Thyroid gland (tissue), 4 donors: Measurements from ENCODE around the gene IL4. TPM values are rescaled to one million over a fixed set of nuclear protein-coding genes. Genes with fewer than 3 reads are reported as not detected.

ENCODE experiments used
- DNase-seq, 2 donors: peaks; one replicate each; pipeline ENCODE4 v3.0.0-alpha.2; 2019
- H3K27ac ChIP-seq, 3 donors: fragments of 200-600 bp; sonication (generic); 1 replicate in 2 of 3; 2 replicates in 1 of 3; pipeline ENCODE4 v1.5.1; 2016 to 2019; ENCODE audit warnings: mild to moderate bottlenecking in 1 of 3, moderate library complexity in 1 of 3
- H3K27me3 ChIP-seq: fragments of 200-600 bp; sonication (generic); one replicate; pipeline ENCODE4 v1.5.1; 2019
- H3K36me3 ChIP-seq, 2 donors: fragments of 200-600 bp; sonication (generic); one replicate each; pipeline ENCODE4 v1.5.1; 2016 to 2019
- H3K4me1 ChIP-seq, 2 donors: fragments of 200-600 bp; sonication (generic); one replicate each; pipeline ENCODE4 v1.5.1; 2017 to 2019
- H3K4me3 ChIP-seq, 3 donors: fragments of 200-600 bp; sonication (generic); replicated peaks in 1 of 3; 1 replicate in 2 of 3; 2 replicates in 1 of 3; pipeline ENCODE4 v1.5.1; 2016; ENCODE audit warnings: mild to moderate bottlenecking in 1 of 3
- H3K9me3 ChIP-seq: fragments of 200-600 bp; sonication (generic); one replicate; pipeline ENCODE4 v1.5.1; 2017
- POLR2A ChIP-seq, 2 donors: fragments of 450-650 bp; IDR thresholded peaks; one replicate each; pipeline ENCODE4 v1.6.1; 2017; ENCODE audit warnings: antibody characterized with exemption in 2 of 2, mild to moderate bottlenecking in 2 of 2, moderate library complexity in 1 of 2
- WGBS, 2 donors: methylation state at CpG; one replicate each; pipeline ENCODE4 v1.1.5; 2017; 5-methylcytosine and 5-hydroxymethylcytosine counted together
- intact Hi-C: fragments of 100-400 bp; cut with DNase I; formaldehyde crosslinking; loops from one replicate; pipeline ENCODE4 v1.15.1; 2023
- total RNA-seq, 4 donors: library from RNA; depleted of rRNA; stranded (reverse); fragments of >200 nt; gene quantifications; one replicate each; pipeline ENCODE4 v1.2.3, GENCODE V29; 2016
- TF ChIP-seq, protein P1 (sequence below), 6 experiments: fragments of 200-600 bp in 3 of 6; fragments of 450-650 bp in 3 of 6; sonication (generic) in 3 of 6; IDR thresholded peaks; one replicate each; pipeline ENCODE4 v1.5.1; 2016 to 2019; ENCODE audit warnings: antibody characterized with exemption in 6 of 6, mild to moderate bottlenecking in 2 of 6, inconsistent platforms in 1 of 6, moderate library complexity in 1 of 6

Gene IL4
- total RNA-seq, 4 donors from 2014 or later = not detected

DNA sequence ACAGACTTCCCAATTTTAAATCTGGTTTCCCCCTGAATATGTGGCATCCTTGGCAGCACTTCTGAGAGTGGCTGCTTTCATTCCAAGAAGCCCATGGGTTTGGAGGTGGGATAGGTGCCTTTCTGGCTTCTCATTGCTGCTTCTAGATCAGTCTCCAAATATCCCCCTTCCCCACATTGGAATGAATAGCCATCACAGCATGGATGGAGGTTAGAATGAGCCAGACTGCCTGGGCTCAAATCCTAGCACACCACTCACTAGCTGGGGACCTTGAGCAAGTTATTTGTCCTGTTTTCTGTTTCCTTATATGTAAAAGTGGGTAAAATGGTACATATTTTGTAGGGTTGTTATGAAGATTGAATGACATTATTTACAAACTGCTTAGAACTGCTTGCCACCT is 29.6 kb upstream of the IL4 start:
- Histone ChIP-seq H3K27me3 (no peaks in the 10 kb centered on the region), H3K4me1 (no peaks in the 10 kb centered on the region), H3K9me3 (no peaks in the 10 kb centered on the region), H3K27ac (no peak overlapping the region), H3K36me3 (peaks cover 13 to 24% of the 10 kb centered on the region in 2 donors), H3K4me3 (no peak overlapping the region)
- no peak for DNase-seq
- no peak for TF ChIP-seq POLR2A (IDR thresholded peaks at IDR 0.05)
- TF ChIP-seq, protein P1, sequence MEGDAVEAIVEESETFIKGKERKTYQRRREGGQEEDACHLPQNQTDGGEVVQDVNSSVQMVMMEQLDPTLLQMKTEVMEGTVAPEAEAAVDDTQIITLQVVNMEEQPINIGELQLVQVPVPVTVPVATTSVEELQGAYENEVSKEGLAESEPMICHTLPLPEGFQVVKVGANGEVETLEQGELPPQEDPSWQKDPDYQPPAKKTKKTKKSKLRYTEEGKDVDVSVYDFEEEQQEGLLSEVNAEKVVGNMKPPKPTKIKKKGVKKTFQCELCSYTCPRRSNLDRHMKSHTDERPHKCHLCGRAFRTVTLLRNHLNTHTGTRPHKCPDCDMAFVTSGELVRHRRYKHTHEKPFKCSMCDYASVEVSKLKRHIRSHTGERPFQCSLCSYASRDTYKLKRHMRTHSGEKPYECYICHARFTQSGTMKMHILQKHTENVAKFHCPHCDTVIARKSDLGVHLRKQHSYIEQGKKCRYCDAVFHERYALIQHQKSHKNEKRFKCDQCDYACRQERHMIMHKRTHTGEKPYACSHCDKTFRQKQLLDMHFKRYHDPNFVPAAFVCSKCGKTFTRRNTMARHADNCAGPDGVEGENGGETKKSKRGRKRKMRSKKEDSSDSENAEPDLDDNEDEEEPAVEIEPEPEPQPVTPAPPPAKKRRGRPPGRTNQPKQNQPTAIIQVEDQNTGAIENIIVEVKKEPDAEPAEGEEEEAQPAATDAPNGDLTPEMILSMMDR (IDR thresholded peaks at IDR 0.05) = no peak
- intact Hi-C loops = no loop called here

DNA sequence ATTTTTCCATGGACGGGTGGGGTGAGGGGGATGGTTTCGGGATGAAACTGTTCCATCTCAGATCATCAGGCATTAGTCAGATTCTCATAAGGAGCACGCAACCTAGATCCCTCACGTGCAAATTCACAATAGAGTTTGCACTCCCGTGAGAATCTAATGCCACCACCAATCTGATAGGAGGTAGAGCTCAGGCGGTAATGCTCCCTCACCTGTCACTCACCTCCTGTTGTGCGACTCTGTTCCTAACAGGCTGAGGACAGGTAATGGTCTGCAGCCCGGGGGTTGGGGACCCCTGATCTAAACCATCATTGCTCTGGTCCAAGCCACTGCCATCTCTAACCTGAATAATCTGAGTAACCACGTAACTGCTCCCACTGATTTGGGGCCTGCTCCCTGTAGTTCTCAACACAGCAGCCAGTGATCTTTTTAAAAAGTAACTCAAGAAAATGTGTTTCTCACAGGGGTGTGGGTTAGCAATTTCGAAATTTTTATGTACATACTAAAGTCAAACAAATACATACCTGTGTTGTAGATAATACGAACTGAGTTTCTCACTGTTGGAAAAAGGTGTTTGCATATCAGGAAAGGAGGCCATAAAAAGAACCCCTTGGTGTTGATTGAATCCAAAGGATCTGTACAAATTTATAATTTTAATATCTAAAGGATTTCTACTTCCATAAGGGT is 27.1 kb upstream of the IL4 start:
- Histone ChIP-seq H3K27me3 (no peaks in the 10 kb centered on the region), H3K4me3 (no peak overlapping the region), H3K9me3 (no peaks in the 10 kb centered on the region), H3K4me1 (no peaks in the 10 kb centered on the region), H3K36me3 (peaks cover 10 to 12% of the 10 kb centered on the region in 2 donors), H3K27ac (no peak overlapping the region)
- intact Hi-C loops = no loop called here
- no peak for DNase-seq
- TF ChIP-seq, protein P1 (IDR thresholded peaks at IDR 0.05) = no peak
- TF ChIP-seq POLR2A (IDR thresholded peaks at IDR 0.05) = no peak
- WGBS, 2 donors = 89 to 95% methylated on average over 11 of the region's 11 CpGs

DNA sequence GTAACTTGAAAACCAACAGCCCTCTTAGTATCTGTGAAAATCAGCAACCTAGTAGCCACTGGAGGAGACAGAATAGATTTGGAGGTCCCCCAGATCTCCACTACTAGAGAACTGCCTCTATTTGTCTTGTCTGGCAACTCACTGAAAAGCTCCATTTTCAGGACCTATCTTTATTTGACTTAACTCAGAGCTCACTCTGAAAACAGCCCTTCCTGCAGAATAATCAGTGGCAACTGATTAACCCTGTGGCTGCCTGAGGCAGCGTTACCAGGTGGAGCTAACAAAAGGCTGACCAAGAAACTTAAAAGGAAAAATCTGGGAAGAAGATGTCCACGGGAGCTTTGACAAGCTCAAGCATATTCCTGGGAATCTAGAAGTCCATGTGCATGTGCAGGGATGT is 26.3 kb upstream of the IL4 start:
- Histone ChIP-seq H3K27me3 (no peaks in the 10 kb centered on the region), H3K4me1 (no peaks in the 10 kb centered on the region), H3K9me3 (no peaks in the 10 kb centered on the region), H3K27ac (no peak overlapping the region), H3K4me3 (no peak overlapping the region), H3K36me3 (peaks cover 7 to 9% of the 10 kb centered on the region in 2 donors)
- no peak for DNase-seq
- TF ChIP-seq, protein P1 (IDR thresholded peaks at IDR 0.05) = no peak
- TF ChIP-seq POLR2A (IDR thresholded peaks at IDR 0.05) = no peak
- 93 to 100% methylated on average over 2 of the region's 2 CpGs for WGBS, 2 donors
- intact Hi-C loops = no loop called here

DNA sequence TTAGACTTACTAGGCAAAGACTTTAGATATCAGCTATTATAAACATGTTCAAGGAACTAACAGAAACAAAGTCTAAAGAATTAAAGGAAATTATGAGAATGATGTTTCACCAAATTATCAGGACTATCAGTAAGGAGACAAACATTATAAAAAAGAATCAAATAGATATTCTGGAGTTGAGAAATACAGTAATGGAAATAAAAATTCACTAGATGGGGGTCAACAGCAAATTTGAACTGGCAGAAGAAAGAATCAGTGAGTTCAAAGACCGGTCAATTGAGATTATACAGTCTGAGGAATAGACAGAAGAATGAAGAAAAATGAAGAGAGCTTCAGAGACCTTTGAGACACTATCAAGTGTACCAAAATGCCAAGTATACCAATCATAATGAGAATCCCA is 25.4 kb upstream of the IL4 start:
- Histone ChIP-seq H3K27me3 (no peaks in the 10 kb centered on the region), H3K4me3 (no peak overlapping the region), H3K9me3 (no peaks in the 10 kb centered on the region), H3K4me1 (no peaks in the 10 kb centered on the region), H3K27ac (no peak overlapping the region), H3K36me3 (peaks cover under 1 to 1% of the 10 kb centered on the region in 2 donors)
- intact Hi-C loops = no loop called here
- no peak for TF ChIP-seq POLR2A (IDR thresholded peaks at IDR 0.05)
- TF ChIP-seq, protein P1 (IDR thresholded peaks at IDR 0.05) = no peak
- DNase-seq = no peak
- WGBS, 2 donors = 96 to 99% methylated on average over 1 of the region's 1 CpG

DNA sequence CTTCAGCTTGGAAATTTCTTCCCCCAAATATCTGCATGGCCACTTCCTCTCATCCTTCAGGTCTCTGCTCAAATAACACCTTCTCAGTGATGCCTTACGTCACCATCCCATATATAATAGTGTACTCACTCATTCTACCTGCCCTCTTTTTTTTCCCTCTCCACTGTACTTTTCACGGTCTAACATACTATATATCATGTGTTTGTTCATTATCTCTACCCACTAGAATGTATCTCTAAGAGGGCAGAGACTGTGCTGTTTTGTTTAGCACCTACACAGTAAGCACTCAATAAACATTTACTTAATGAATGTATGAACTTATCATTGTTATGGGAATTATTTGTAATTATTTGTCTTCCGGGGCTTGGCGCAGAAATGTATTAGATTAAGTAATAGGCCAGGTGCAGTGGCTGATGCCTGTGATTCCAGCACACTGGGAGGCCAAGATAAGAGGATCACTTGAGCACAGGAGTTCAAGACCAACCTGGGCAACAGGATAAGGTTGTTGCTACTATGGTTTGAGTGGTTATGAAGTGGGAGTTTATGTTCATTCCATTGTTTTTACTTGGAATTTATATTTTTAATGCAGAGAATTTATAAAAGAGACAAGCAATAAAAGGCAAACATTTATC is 21.8 kb upstream of the IL4 start:
- WGBS, 2 donors = 90 to 92% methylated on average over 4 of the region's 4 CpGs
- Histone ChIP-seq H3K27ac (no peak overlapping the region), H3K9me3 (no peaks in the 10 kb centered on the region), H3K27me3 (no peaks in the 10 kb centered on the region), H3K4me1 (peaks cover 4 to 11% of the 10 kb centered on the region in 2 donors), H3K36me3 (no peaks in the 10 kb centered on the region), H3K4me3 (no peak overlapping the region)
- intact Hi-C loops = no loop called here
- no peak for DNase-seq
- TF ChIP-seq, protein P1 (IDR thresholded peaks at IDR 0.05) = no peak
- no peak for TF ChIP-seq POLR2A (IDR thresholded peaks at IDR 0.05)
